H9 (cell line): ENCODE data around the gene HLA-DQA1. TPM values are rescaled to one million over a fixed set of nuclear protein-coding genes. Genes with fewer than 3 reads are reported as not detected.
A peak's percentile ranks its signal among the peaks of the same experiment; 100 is the strongest.

ENCODE experiments used
- DNase-seq: peaks from one replicate; pipeline ENCODE4 v3.0.0-alpha.2; 2017
- H2AFZ ChIP-seq: one replicate; pipeline ENCODE4 v1.6.1; 2013; ENCODE audit warnings: mild to moderate bottlenecking, low read length, control low read depth, moderate library complexity
- H2AK5ac ChIP-seq: 2 replicates; pipeline ENCODE4 v1.6.1; 2013; ENCODE audit warnings: low read length, control low read depth, mixed read lengths; ENCODE audit not compliant: insufficient read length
- H2BK120ac ChIP-seq: one replicate; pipeline ENCODE4 v1.6.1; 2013; ENCODE audit warnings: low read depth, mild to moderate bottlenecking, low read length, control low read depth, inconsistent platforms; ENCODE audit not compliant: poor library complexity, severe bottlenecking
- H2BK12ac ChIP-seq: 2 replicates; pipeline ENCODE4 v1.6.1; 2013; ENCODE audit warnings: low read length, control low read depth, mixed read lengths, low read depth; ENCODE audit not compliant: insufficient read length
- H2BK15ac ChIP-seq: 2 replicates; pipeline ENCODE4 v1.6.1; 2013; ENCODE audit warnings: low read depth, low read length, control low read depth
- H2BK20ac ChIP-seq: one replicate; pipeline ENCODE4 v1.6.1; 2013; ENCODE audit warnings: low read depth, mild to moderate bottlenecking, low read length, control low read depth, inconsistent platforms; ENCODE audit not compliant: poor library complexity, severe bottlenecking
- H2BK5ac ChIP-seq: 2 replicates; pipeline ENCODE4 v1.6.1; 2013; ENCODE audit warnings: low read length, control low read depth, mixed read lengths; ENCODE audit not compliant: insufficient read length
- H3K14ac ChIP-seq: 2 replicates; pipeline ENCODE4 v1.6.1; 2013; ENCODE audit warnings: low read length, control low read depth; ENCODE audit not compliant: insufficient read depth
- H3K18ac ChIP-seq: 2 replicates; pipeline ENCODE4 v1.6.1; 2013; ENCODE audit warnings: low read depth, mild to moderate bottlenecking, mixed read lengths, low read length, control low read depth; ENCODE audit not compliant: insufficient read length
- H3K23ac ChIP-seq: 2 replicates; pipeline ENCODE4 v1.6.1; 2013; ENCODE audit warnings: low read length, control low read depth, mixed read lengths, low read depth; ENCODE audit not compliant: insufficient read length
- H3K23me2 ChIP-seq: 2 replicates; pipeline ENCODE4 v1.6.1; 2013; ENCODE audit warnings: low read depth, mild to moderate bottlenecking, mixed read lengths, low read length, control low read depth; ENCODE audit not compliant: insufficient read length, poor library complexity, severe bottlenecking
- H3K27ac ChIP-seq: 2 replicates; pipeline ENCODE4 v1.5.1; 2013; ENCODE audit warnings: low read length, control low read depth, mixed read lengths, low read depth; ENCODE audit not compliant: insufficient read length
- H3K27me3 ChIP-seq: 2 replicates; pipeline ENCODE4 v1.6.1; 2013; ENCODE audit warnings: low read length, control low read depth, inconsistent platforms; ENCODE audit not compliant: insufficient read depth
- H3K4ac ChIP-seq: 2 replicates; pipeline ENCODE4 v1.6.1; 2013; ENCODE audit warnings: low read depth, mild to moderate bottlenecking, control low read depth, inconsistent platforms, low read length, moderate library complexity
- H3K4me1 ChIP-seq: 2 replicates; pipeline ENCODE4 v1.6.1; 2013; ENCODE audit warnings: low read length, control low read depth, inconsistent platforms; ENCODE audit not compliant: insufficient read depth
- H3K4me2 ChIP-seq: 2 replicates; pipeline ENCODE4 v1.6.1; 2013; ENCODE audit warnings: low read length, control low read depth, mixed read lengths; ENCODE audit not compliant: insufficient read length, insufficient read depth
- H3K56ac ChIP-seq: 2 replicates; pipeline ENCODE4 v1.6.1; 2013; ENCODE audit warnings: low read depth, mild to moderate bottlenecking, mixed read lengths, low read length, control low read depth; ENCODE audit not compliant: insufficient read length
- H3K79me1 ChIP-seq: 2 replicates; pipeline ENCODE4 v1.6.1; 2013; ENCODE audit warnings: low read depth, mild to moderate bottlenecking, moderate library complexity, low read length, control low read depth, inconsistent platforms; ENCODE audit not compliant: insufficient read depth, poor library complexity, severe bottlenecking
- H3K79me2 ChIP-seq: 2 replicates; pipeline ENCODE4 v1.6.1; 2013; ENCODE audit warnings: low read length, control low read depth, inconsistent platforms; ENCODE audit not compliant: insufficient read depth
- H3K9ac ChIP-seq: 2 replicates; pipeline ENCODE4 v1.6.1; 2013; ENCODE audit warnings: low read length, control low read depth, mixed read lengths; ENCODE audit not compliant: insufficient read length; ENCODE audit errors: extremely low read depth
- H3K9me3 ChIP-seq: one replicate; pipeline ENCODE4 v1.6.1; 2013; ENCODE audit warnings: low read depth, low read length, inconsistent platforms; ENCODE audit not compliant: control insufficient read depth
- H3T11ph ChIP-seq: one replicate; pipeline ENCODE4 v1.6.1; 2013; ENCODE audit warnings: mild to moderate bottlenecking, low read length, control low read depth, inconsistent platforms
- H4K20me1 ChIP-seq: one replicate; pipeline ENCODE4 v1.6.1; 2013; ENCODE audit not compliant: control insufficient read depth, insufficient read length, insufficient read depth
- H4K5ac ChIP-seq: 2 replicates; pipeline ENCODE4 v1.6.1; 2013; ENCODE audit warnings: low read depth, mild to moderate bottlenecking, mixed read lengths, low read length, control low read depth; ENCODE audit not compliant: insufficient read length
- H4K8ac ChIP-seq: replicated peaks from 2 replicates; pipeline ENCODE4 v1.6.1; 2013; ENCODE audit warnings: low read length, control low read depth, mixed read lengths, low read depth; ENCODE audit not compliant: insufficient read length
- H4K91ac ChIP-seq: 2 replicates; pipeline ENCODE4 v1.6.1; 2013; ENCODE audit warnings: low read depth, mild to moderate bottlenecking, moderate library complexity, mixed read lengths, low read length, control low read depth; ENCODE audit not compliant: insufficient read length
- H3K27ac Mint-ChIP-seq, 3 experiments: 2 replicates in 2 of 3; 3 replicates in 1 of 3; pipeline ENCODE4 v1.8.0; 2020 to 2021; ENCODE audit warnings: mixed read lengths in 3 of 3, mild to moderate bottlenecking in 1 of 3, moderate library complexity in 1 of 3
- H3K27me3 Mint-ChIP-seq: 2 replicates; pipeline ENCODE4 v1.8.0; 2021; ENCODE audit warnings: low read depth, mild to moderate bottlenecking, moderate library complexity, mixed read lengths
- H3K36me3 Mint-ChIP-seq, 3 experiments: 2 replicates in 2 of 3; 3 replicates in 1 of 3; pipeline ENCODE4 v1.8.0; 2020 to 2021; ENCODE audit warnings: low read depth in 3 of 3, mixed read lengths in 3 of 3; ENCODE audit not compliant: insufficient read depth in 1 of 3
- H3K4me1 Mint-ChIP-seq, 2 experiments: 2 replicates each; pipeline ENCODE4 v1.8.0; 2020; ENCODE audit warnings: mixed read lengths in 2 of 2
- H3K4me3 Mint-ChIP-seq, 2 experiments: 2 replicates in 1 of 2; 3 replicates in 1 of 2; pipeline ENCODE4 v1.8.0; 2020 to 2021; ENCODE audit warnings: mild to moderate bottlenecking in 2 of 2, mixed read lengths in 2 of 2, moderate library complexity in 1 of 2
- H3K9me3 Mint-ChIP-seq, 2 experiments: 2 replicates in 1 of 2; 3 replicates in 1 of 2; pipeline ENCODE4 v1.8.0; 2020; ENCODE audit warnings: mild to moderate bottlenecking in 2 of 2, mixed read lengths in 2 of 2, moderate library complexity in 1 of 2
- WGBS: extraction: QIAGEN DNeasy Blood & Tissue Kit; methylation state at CpG from one replicate; pipeline ENCODE4 v1.1.7; 2013; ENCODE audit warnings: missing lambda C conversion rate, low lambda C conversion rate, mixed read lengths; ENCODE audit not compliant: insufficient read length; ENCODE audit errors: extremely low coverage; 5-methylcytosine and 5-hydroxymethylcytosine counted together
- long read RNA-seq: library from polyadenylated mRNA; unstranded; transcript quantifications from one replicate; pipeline ENCODE4 v2.0.0, GENCODE V29; 2020
- total RNA-seq: library from RNA; stranded (reverse); gene quantifications from 2 replicates; pipeline ENCODE4 v1.2.1, GENCODE V29; 2021
- TF ChIP-seq, protein P1 (sequence below): fragments of 200-600 bp; sonication (generic); conservative IDR thresholded peaks from 3 replicates; pipeline ENCODE4 v1.8.0; 2021; ENCODE audit warnings: antibody characterized with exemption, mild to moderate bottlenecking

HLA-DQA1 gene
- 0.68 and 1.7 TPM in 2 replicates for total RNA-seq
- long read RNA-seq, partial matches to known transcripts, result 0 of 2 reads
- long read RNA-seq, other reads (novel, unspliced or antisense), result 0 of 2 reads

DNA sequence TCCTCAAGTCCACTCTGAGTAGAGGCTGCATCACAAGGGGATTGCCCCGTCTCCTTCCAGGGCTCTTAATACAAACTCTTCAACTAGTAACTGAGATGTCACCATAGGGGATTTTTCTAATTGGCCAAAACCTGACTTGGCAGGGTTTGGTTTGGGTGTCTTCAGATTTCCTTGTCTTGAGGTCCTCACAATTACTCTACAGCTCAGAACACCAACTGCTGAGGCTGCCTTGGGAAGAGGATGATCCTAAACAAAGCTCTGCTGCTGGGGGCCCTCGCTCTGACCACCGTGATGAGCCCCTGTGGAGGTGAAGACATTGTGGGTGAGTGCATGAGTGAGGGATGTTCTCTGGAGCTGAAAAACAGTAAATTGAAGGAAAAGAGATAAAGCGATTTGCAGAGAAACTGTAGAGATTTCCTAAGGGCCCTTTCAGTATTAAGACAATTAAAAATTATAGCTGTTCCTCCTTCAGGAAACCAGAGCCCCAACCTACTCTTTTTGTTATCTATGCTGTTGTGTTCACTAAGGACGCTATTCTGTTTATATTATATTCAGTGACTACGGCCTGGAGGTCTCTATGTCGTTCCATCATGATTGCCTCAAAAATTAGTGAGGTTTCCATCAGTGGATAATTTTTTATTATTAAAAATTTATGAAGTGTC, at the start of gene HLA-DQA1:
HLA-DQA1 (plus strand) TSS at position 188 of the 662 bp plus-strand sequence; CDS start at position 241, 53 bp downstream.
- Histone ChIP-seq H3K79me1 (no peaks in the 10 kb centered on the region), H3K18ac (no peak within 1 kb of the TSS), H2AFZ (no peak within 1 kb of the TSS), H3T11ph (no peak within 1 kb of the TSS), H2BK12ac (no peak within 1 kb of the TSS), H4K8ac (no peak within 1 kb of the TSS), H3K9ac (no peak within 1 kb of the TSS), H4K20me1 (no peaks in the 10 kb centered on the region), H2BK20ac (no peak within 1 kb of the TSS), H3K56ac (no peak within 1 kb of the TSS), H3K4ac (no peak within 1 kb of the TSS), H3K23me2 (no peaks in the 10 kb centered on the region), H3K4me1 (no peaks in the 10 kb centered on the region; the same call in 1 of the 2 replicates), H2BK120ac (no peak within 1 kb of the TSS), H2BK5ac (no peak within 1 kb of the TSS), H3K79me2 (no peaks in the 10 kb centered on the region), H2BK15ac (no peak within 1 kb of the TSS; the same call in 1 of the 2 replicates), H3K14ac (no peak within 1 kb of the TSS), H2AK5ac (no peak within 1 kb of the TSS), H3K9me3 (no peaks in the 10 kb centered on the region), H4K91ac (no peak within 1 kb of the TSS), H3K23ac (no peak within 1 kb of the TSS), H3K27ac (no peak within 1 kb of the TSS), H3K4me2 (no peak within 1 kb of the TSS), H3K27me3 (no peaks in the 10 kb centered on the region), H4K5ac (no peak within 1 kb of the TSS)
- peaks cover 25% of the 10 kb centered on the region in 2 experiments for H3K4me1 Mint-ChIP-seq
- H3K27ac Mint-ChIP-seq, result peak within 1 kb of the TSS in 2 of 3 experiments; percentile 27 to 36; a peak in 3 of 7 replicates
- 0 out of 5 replicates have a peak within 1 kb of the TSS, but pooled peaks of 1 of the 2 experiments have one; percentile 20 for H3K4me3 Mint-ChIP-seq
- no peaks in the 10 kb centered on the region for H3K27me3 Mint-ChIP-seq
- TF ChIP-seq, protein P1, sequence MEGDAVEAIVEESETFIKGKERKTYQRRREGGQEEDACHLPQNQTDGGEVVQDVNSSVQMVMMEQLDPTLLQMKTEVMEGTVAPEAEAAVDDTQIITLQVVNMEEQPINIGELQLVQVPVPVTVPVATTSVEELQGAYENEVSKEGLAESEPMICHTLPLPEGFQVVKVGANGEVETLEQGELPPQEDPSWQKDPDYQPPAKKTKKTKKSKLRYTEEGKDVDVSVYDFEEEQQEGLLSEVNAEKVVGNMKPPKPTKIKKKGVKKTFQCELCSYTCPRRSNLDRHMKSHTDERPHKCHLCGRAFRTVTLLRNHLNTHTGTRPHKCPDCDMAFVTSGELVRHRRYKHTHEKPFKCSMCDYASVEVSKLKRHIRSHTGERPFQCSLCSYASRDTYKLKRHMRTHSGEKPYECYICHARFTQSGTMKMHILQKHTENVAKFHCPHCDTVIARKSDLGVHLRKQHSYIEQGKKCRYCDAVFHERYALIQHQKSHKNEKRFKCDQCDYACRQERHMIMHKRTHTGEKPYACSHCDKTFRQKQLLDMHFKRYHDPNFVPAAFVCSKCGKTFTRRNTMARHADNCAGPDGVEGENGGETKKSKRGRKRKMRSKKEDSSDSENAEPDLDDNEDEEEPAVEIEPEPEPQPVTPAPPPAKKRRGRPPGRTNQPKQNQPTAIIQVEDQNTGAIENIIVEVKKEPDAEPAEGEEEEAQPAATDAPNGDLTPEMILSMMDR, result no peak
- no peaks in the 10 kb centered on the region for H3K36me3 Mint-ChIP-seq
- no peak for DNase-seq
- no peaks in the 10 kb centered on the region for H3K9me3 Mint-ChIP-seq
- WGBS, result no CpG with 5 or more reads among the region's 7 CpGs
